Tibial nerve (tissue), 4 donors: ENCODE data around the gene SEMA5A.

Experiments used
- EP300 ChIP-seq, 2 donors: sonication (generic); formaldehyde crosslinking; IDR thresholded peaks; one replicate each; pipeline ENCODE4 v1.6.1; 2017; ENCODE audit warnings: antibody characterized with exemption in 2 of 2, mild to moderate bottlenecking in 1 of 2
- TF ChIP-seq, protein P1 (sequence below), 5 experiments: fragments of 200-600 bp in 3 of 5; fragments of 450-650 bp in 2 of 5; sonication (generic) in 3 of 5; IDR thresholded peaks; one replicate each; pipeline ENCODE4 v1.5.1; 2016 to 2019; ENCODE audit warnings: antibody characterized with exemption in 5 of 5, mild to moderate bottlenecking in 3 of 5, moderate library complexity in 2 of 5

- TF ChIP-seq, protein P1, sequence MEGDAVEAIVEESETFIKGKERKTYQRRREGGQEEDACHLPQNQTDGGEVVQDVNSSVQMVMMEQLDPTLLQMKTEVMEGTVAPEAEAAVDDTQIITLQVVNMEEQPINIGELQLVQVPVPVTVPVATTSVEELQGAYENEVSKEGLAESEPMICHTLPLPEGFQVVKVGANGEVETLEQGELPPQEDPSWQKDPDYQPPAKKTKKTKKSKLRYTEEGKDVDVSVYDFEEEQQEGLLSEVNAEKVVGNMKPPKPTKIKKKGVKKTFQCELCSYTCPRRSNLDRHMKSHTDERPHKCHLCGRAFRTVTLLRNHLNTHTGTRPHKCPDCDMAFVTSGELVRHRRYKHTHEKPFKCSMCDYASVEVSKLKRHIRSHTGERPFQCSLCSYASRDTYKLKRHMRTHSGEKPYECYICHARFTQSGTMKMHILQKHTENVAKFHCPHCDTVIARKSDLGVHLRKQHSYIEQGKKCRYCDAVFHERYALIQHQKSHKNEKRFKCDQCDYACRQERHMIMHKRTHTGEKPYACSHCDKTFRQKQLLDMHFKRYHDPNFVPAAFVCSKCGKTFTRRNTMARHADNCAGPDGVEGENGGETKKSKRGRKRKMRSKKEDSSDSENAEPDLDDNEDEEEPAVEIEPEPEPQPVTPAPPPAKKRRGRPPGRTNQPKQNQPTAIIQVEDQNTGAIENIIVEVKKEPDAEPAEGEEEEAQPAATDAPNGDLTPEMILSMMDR (IDR thresholded peaks at IDR 0.05), result no peak
- TF ChIP-seq EP300 (IDR thresholded peaks at IDR 0.05), result no peak
Observed at GRCh38 chr5:9251379-9251980, 294.4 kb downstream of the SEMA5A start.
